HepG2 (cell line): Measurements from ENCODE around the gene FAM83E. TPM values are rescaled to one million over a fixed set of nuclear protein-coding genes. Genes with fewer than 3 reads are reported as not detected.
A peak's percentile ranks its signal among the peaks of the same experiment; 100 is the strongest.

Experiments used
- ATAC-seq: fragments of 200-7000 bp; cut with Tn5 transposase; 3 replicates; pipeline ENCODE4 v1.9.1; 2020; ENCODE audit warnings: mild to moderate bottlenecking, moderate library complexity
- BruUV-seq: library from RNA; stranded (reverse); fragments of 400-500 nt; replicated peaks from 2 replicates; lab custom pipeline; 2021; lab: Mats Ljungman, UMichigan
- CTCF ChIA-PET: fragments of 300-600 bp; formaldehyde crosslinking; extraction: SDS; loops from one replicate; lab custom pipeline; 2021; ENCODE audit warnings: low total read pairs, inconsistent platforms, low intra/inter-chr PET ratio; lab: Yijun Ruan, JAX
- POLR2A ChIA-PET: fragments of 350-600 bp; sonication (Branson Sonifier 250); formaldehyde crosslinking; loops from one replicate; lab custom pipeline; 2020; ENCODE audit warnings: antibody characterized with exemption, inconsistent platforms; lab: Yijun Ruan, JAX
- DNase-seq: peaks from one replicate; pipeline ENCODE4 v3.0.0-alpha.2; 2015; ENCODE audit warnings: low spot score
- FAIRE-seq: peaks from 3 replicates; lab custom pipeline; 2011; peaks lifted over from hg19 to GRCh38; lab: Jason Lieb, UNC
- H2AFZ ChIP-seq: one replicate; pipeline ENCODE4 v1.6.1; 2011; ENCODE audit warnings: low read length, inconsistent platforms
- H3K27ac ChIP-seq: fragments of 300-600 bp; 3 replicates; pipeline ENCODE4 v1.8.0; 2011; ENCODE audit warnings: mixed run types, mild to moderate bottlenecking, mixed read lengths, low read length, inconsistent platforms; ENCODE audit not compliant: insufficient read depth; ENCODE audit errors: extremely low read length
- H3K27me3 ChIP-seq, 2 experiments: fragments of 200-600 bp in 1 of 2; 2 replicates in 1 of 2; 3 replicates in 1 of 2; pipeline versions ENCODE4 v1.6.0 to v1.8.0; 2011; ENCODE audit warnings: low read length in 2 of 2, mild to moderate bottlenecking in 2 of 2, moderate library complexity in 2 of 2, inconsistent platforms in 1 of 2; ENCODE audit not compliant: insufficient read depth in 2 of 2, control insufficient read depth in 1 of 2
- H3K36me3 ChIP-seq, 2 experiments: fragments of 200-600 bp in 1 of 2; replicated peaks in 1 of 2; 2 replicates in 1 of 2; 3 replicates in 1 of 2; pipeline versions ENCODE4 v1.5.1 to v1.8.0; 2011; ENCODE audit warnings: low read length in 2 of 2, inconsistent platforms in 1 of 2; ENCODE audit not compliant: insufficient read depth in 2 of 2, control insufficient read depth in 1 of 2
- H3K4me1 ChIP-seq: 2 replicates; pipeline ENCODE4 v1.5.1; 2012; ENCODE audit warnings: low read length, inconsistent platforms; ENCODE audit not compliant: insufficient read depth
- H3K4me2 ChIP-seq: 2 replicates; pipeline ENCODE4 v1.6.0; 2011; ENCODE audit warnings: low read depth, low read length, inconsistent platforms
- H3K4me3 ChIP-seq, 3 experiments: fragments of 200-600 bp in 1 of 3; sonication (generic), shearing (Covaris generic) in 1 of 3; replicated peaks in 1 of 3; 2 replicates each; pipeline ENCODE4 v1.5.1; 2011 to 2016; ENCODE audit warnings: low read length in 3 of 3, inconsistent platforms in 2 of 3, low read depth in 2 of 3, mild to moderate bottlenecking in 2 of 3, control low read depth in 1 of 3, mixed read lengths in 1 of 3; ENCODE audit not compliant: insufficient read depth in 1 of 3
- H3K79me2 ChIP-seq: one replicate; pipeline ENCODE4 v1.6.1; 2011; ENCODE audit warnings: low read length, inconsistent platforms; ENCODE audit not compliant: insufficient read depth
- H3K9ac ChIP-seq: 2 replicates; pipeline ENCODE4 v1.6.0; 2011; ENCODE audit warnings: mild to moderate bottlenecking, low read depth, low read length, inconsistent platforms; ENCODE audit not compliant: insufficient read depth
- H3K9me3 ChIP-seq: 2 replicates; pipeline ENCODE4 v1.5.1; 2012; ENCODE audit warnings: mild to moderate bottlenecking, low read length
- H4K20me1 ChIP-seq: 2 replicates; pipeline ENCODE4 v1.6.0; 2011; ENCODE audit warnings: inconsistent platforms, mild to moderate bottlenecking, low read length, moderate library complexity; ENCODE audit not compliant: insufficient read depth
- AGO2 ChIP-seq: fragments of 200-400 bp; formaldehyde crosslinking; optimal IDR thresholded peaks from 2 replicates; pipeline ENCODE3; 2017; ENCODE audit warnings: mild to moderate bottlenecking, low read depth, low read length, moderate library complexity
- FUBP1 ChIP-seq: sonication (generic); formaldehyde crosslinking; IDR thresholded peaks from 2 replicates; pipeline ENCODE4 v1.5.1; 2020; ENCODE audit warnings: missing genetic modification reagents, mild to moderate bottlenecking, borderline replicate concordance
- HNRNPL ChIP-seq: fragments of 200-400 bp; formaldehyde crosslinking; IDR thresholded peaks from 2 replicates; pipeline ENCODE4 v1.6.1; 2017; ENCODE audit warnings: mild to moderate bottlenecking, low read depth, low read length
- KLF9 ChIP-seq: IDR thresholded peaks from 2 replicates; pipeline ENCODE4 v1.6.1; 2016; ENCODE audit warnings: low read depth
- RBM22 ChIP-seq: fragments of 200-400 bp; formaldehyde crosslinking; optimal IDR thresholded peaks from 2 replicates; pipeline ENCODE3; 2017; ENCODE audit warnings: mild to moderate bottlenecking, low read length, moderate library complexity
- ZBTB46 ChIP-seq: sonication (generic); formaldehyde crosslinking; IDR thresholded peaks from 2 replicates; pipeline ENCODE4 v1.4.0; 2020; ENCODE audit warnings: mild to moderate bottlenecking, missing genetic modification reagents, borderline replicate concordance
- ZNF30 ChIP-seq: sonication (generic); formaldehyde crosslinking; IDR thresholded peaks from 2 replicates; pipeline ENCODE4 v1.5.0; 2020; ENCODE audit warnings: mild to moderate bottlenecking, missing genetic modification reagents
- WGBS: methylation state at CpG from one replicate; pipeline ENCODE4 v1.1.6; 2017; ENCODE audit warnings: low lambda C conversion rate; 5-methylcytosine and 5-hydroxymethylcytosine counted together
- in situ Hi-C: cut with HindIII; loops from 2 replicates; pipeline ENCODE4 v1.10.0; 2017; ENCODE audit warnings: low pct_unique_long_range_greater_than_20kb; ENCODE audit not compliant: extremely low pct_ligation_motif_present
- intact Hi-C: fragments of 100-400 bp; cut with micrococcal nuclease; formaldehyde crosslinking; loops from one replicate; pipeline ENCODE4 v1.10.0; 2022; ENCODE audit not compliant: unreplicated experiment
- polyA plus RNA-seq, 8 experiments: library from polyadenylated mRNA; depleted of rRNA in 3 of 8; stranded (reverse) in 7 of 8; unstranded in 1 of 8; fragments of >200 nt; fragmentation: Illumina TruSeq in 4 of 8; extraction: Trizol in 4 of 8; gene quantifications; 2 replicates each; pipeline versions ENCODE4 v1.2.1 to v1.2.3, GENCODE V29; 2011 to 2016; ENCODE audit warnings: low read depth in 4 of 8, missing spikeins in 1 of 8, mixed read lengths in 1 of 8; ENCODE audit not compliant: insufficient read depth in 1 of 8
- total RNA-seq, 5 experiments: library from RNA; depleted of rRNA; stranded (reverse); fragments of >200 nt; fragmentation: Illumina TruSeq; extraction: Trizol; gene quantifications; 2 replicates each; pipeline ENCODE4 v1.2.3, GENCODE V29; 2016; ENCODE audit warnings: low read depth in 1 of 5
- TF ChIP-seq, protein P1 (sequence below): sonication (generic); formaldehyde crosslinking; IDR thresholded peaks from 2 replicates; pipeline ENCODE4 v1.4.0; 2020; ENCODE audit warnings: missing genetic modification reagents, borderline replicate concordance
- TF ChIP-seq, protein P2 (sequence below): sonication (generic); formaldehyde crosslinking; IDR thresholded peaks from 2 replicates; pipeline ENCODE4 v1.5.0; 2020; ENCODE audit warnings: missing genetic modification reagents

FAM83E gene
- total and polyA plus RNA-seq, 2 of the 13 experiments (the other 11 are each of a cell fraction or from before 2014, with no cell fraction given), result 0.18 to 0.60 TPM

- Histone ChIP-seq H3K27ac (peak overlapping the region; percentile 69), H2AFZ (no peak overlapping the region), H3K9ac (no peak overlapping the region), H3K9me3 (no peaks in the 10 kb centered on the region), H3K36me3 (no peaks in the 10 kb centered on the region), H3K27me3 (no peaks in the 10 kb centered on the region), H4K20me1 (no peaks in the 10 kb centered on the region), H3K4me3 (no peak overlapping the region), H3K79me2 (no peaks in the 10 kb centered on the region), H3K4me1 (peaks cover 59% of the 10 kb centered on the region), H3K4me2 (no peak overlapping the region)
- intact Hi-C loops, result no loop called here
- TF ChIP-seq, protein P1, sequence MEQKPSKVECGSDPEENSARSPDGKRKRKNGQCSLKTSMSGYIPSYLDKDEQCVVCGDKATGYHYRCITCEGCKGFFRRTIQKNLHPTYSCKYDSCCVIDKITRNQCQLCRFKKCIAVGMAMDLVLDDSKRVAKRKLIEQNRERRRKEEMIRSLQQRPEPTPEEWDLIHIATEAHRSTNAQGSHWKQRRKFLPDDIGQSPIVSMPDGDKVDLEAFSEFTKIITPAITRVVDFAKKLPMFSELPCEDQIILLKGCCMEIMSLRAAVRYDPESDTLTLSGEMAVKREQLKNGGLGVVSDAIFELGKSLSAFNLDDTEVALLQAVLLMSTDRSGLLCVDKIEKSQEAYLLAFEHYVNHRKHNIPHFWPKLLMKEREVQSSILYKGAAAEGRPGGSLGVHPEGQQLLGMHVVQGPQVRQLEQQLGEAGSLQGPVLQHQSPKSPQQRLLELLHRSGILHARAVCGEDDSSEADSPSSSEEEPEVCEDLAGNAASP, result no peak
- TF ChIP-seq HNRNPL (peak; percentile 29; the same call in 1 of the 2 replicates), RBM22 (peak; percentile 15), AGO2 (peak; percentile 9)
- no peak for DNase-seq
- WGBS, result 93% methylated on average over 34 of the region's 34 CpGs
- no peak for FAIRE-seq
- in situ Hi-C loops, result no loop called here
- ATAC-seq, result no peak
- CTCF ChIA-PET, result no interaction called here
- POLR2A ChIA-PET, result interaction anchor here (1.8 kb wide), 1 partner anchor 10 kb away, joined by 20 read pairs; the partner anchor contains the start of genes RPL18 and SPHK2
- no TSS peak for BruUV-seq
Measured at GRCh38 chr19:48628486-48629296, 13.8 kb upstream of the FAM83E start.

DNA sequence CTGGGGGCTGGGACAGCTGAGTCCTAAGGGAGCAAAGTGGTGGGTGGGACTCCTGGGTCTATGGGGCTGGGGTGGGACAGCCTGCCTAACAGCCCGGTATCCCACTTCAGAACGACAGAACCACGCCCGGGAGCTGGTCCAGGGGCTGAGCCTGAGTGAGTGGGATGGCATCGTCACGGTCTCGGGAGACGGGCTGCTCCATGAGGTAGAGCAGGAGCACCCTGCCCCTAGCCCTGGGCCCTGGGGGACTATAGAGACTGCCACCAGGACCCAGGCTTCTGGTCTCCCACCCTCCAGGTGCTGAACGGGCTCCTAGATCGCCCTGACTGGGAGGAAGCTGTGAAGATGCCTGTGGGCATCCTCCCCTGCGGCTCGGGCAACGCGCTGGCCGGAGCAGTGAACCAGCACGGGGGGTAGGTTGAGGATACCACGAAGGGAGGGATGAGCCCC lies 13.0 kb upstream of the FAM83E start:
- FAIRE-seq (no peak), DNase-seq (no peak), ATAC-seq (no peak)
- Histone ChIP-seq H3K4me1 (peaks cover 57% of the 10 kb centered on the region), H3K27me3 (no peaks in the 10 kb centered on the region), H3K79me2 (no peaks in the 10 kb centered on the region), H3K9me3 (no peaks in the 10 kb centered on the region), H2AFZ (no peak overlapping the region), H3K9ac (peak overlapping the region; percentile 26; the same call in 1 of the 2 replicates), H3K4me3 (no peak overlapping the region), H3K27ac (peak overlapping the region; percentile 69), H3K36me3 (no peaks in the 10 kb centered on the region), H3K4me2 (no peak overlapping the region), H4K20me1 (no peaks in the 10 kb centered on the region)
- ChIA-PET CTCF (no interaction called here), POLR2A (interaction anchor here (1.8 kb wide), 1 partner anchor 9 kb away, joined by 20 read pairs; the partner anchor contains the start of genes RPL18 and SPHK2)
- 92% methylated on average over 5 of the region's 17 CpGs for WGBS
- intact Hi-C loops, result no loop called here
- no TSS peak for BruUV-seq
- in situ Hi-C loops, result no loop called here
- TF ChIP-seq AGO2, result peak; percentile 36
- TF ChIP-seq ZBTB46 (CRISPR knock-in tag), result no peak
- no peak for TF ChIP-seq FUBP1 (CRISPR knock-in tag)
- no peak for TF ChIP-seq KLF9 (CRISPR knock-in tag)
- TF ChIP-seq, protein P2, sequence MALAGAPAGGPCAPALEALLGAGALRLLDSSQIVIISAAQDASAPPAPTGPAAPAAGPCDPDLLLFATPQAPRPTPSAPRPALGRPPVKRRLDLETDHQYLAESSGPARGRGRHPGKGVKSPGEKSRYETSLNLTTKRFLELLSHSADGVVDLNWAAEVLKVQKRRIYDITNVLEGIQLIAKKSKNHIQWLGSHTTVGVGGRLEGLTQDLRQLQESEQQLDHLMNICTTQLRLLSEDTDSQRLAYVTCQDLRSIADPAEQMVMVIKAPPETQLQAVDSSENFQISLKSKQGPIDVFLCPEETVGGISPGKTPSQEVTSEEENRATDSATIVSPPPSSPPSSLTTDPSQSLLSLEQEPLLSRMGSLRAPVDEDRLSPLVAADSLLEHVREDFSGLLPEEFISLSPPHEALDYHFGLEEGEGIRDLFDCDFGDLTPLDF (CRISPR knock-in tag), result 0 out of 2 replicates have a peak, but pooled peaks have one; percentile 4
- 0 out of 2 replicates have a peak, but pooled peaks have one; percentile 1 for TF ChIP-seq ZNF30
